Small intestine (tissue), 7 donors: ENCODE measurements around the gene GRAP2. TPM values are rescaled to one million over a fixed set of nuclear protein-coding genes. Genes with fewer than 3 reads are reported as not detected.

ENCODE experiments used
- DNase-seq, 2 donors: peaks; one replicate each; pipeline versions ENCODE4 v3.0.0 to v3.0.0-alpha.2; 2013
- FAIRE-seq: peaks from 2 replicates; lab custom pipeline; 2012; peaks lifted over from hg19 to GRCh38; lab: Jason Lieb, UNC
- H3K27ac ChIP-seq, 3 donors: one replicate each; pipeline ENCODE4 v1.5.1; 2013; ENCODE audit warnings: low read length in 2 of 3, mild to moderate bottlenecking in 2 of 3, control low read depth in 1 of 3, inconsistent platforms in 1 of 3, low read depth in 1 of 3, moderate library complexity in 1 of 3
- H3K27me3 ChIP-seq, 3 donors: one replicate each; pipeline ENCODE4 v1.6.1; 2013; ENCODE audit warnings: low read length in 3 of 3, inconsistent platforms in 1 of 3; ENCODE audit not compliant: control insufficient read depth in 3 of 3, insufficient read depth in 3 of 3
- H3K36me3 ChIP-seq, 3 donors: one replicate each; pipeline ENCODE4 v1.6.1; 2013; ENCODE audit warnings: low read length in 3 of 3, inconsistent platforms in 1 of 3, low read depth in 1 of 3, mild to moderate bottlenecking in 1 of 3, moderate library complexity in 1 of 3; ENCODE audit not compliant: control insufficient read depth in 3 of 3, insufficient read depth in 2 of 3
- H3K4me1 ChIP-seq, 3 donors: one replicate each; pipeline ENCODE4 v1.6.1; 2013; ENCODE audit warnings: low read length in 2 of 3, inconsistent platforms in 1 of 3, low read depth in 1 of 3, mild to moderate bottlenecking in 1 of 3, moderate library complexity in 1 of 3; ENCODE audit not compliant: control insufficient read depth in 3 of 3, insufficient read depth in 2 of 3
- H3K4me3 ChIP-seq, 3 donors: one replicate each; pipeline ENCODE4 v1.5.1; 2013; ENCODE audit warnings: low read length in 3 of 3, control low read depth in 1 of 3, inconsistent platforms in 1 of 3, low read depth in 1 of 3, mild to moderate bottlenecking in 1 of 3, moderate library complexity in 1 of 3
- H3K9me3 ChIP-seq, 2 donors: one replicate each; pipeline ENCODE4 v1.6.1; 2013; ENCODE audit warnings: low read depth in 1 of 2, low read length in 1 of 2; ENCODE audit not compliant: control insufficient read depth in 2 of 2, insufficient read depth in 1 of 2
- WGBS, 3 donors: extraction: QIAGEN DNeasy Blood & Tissue Kit; methylation state at CpG; one replicate each; pipeline ENCODE4 v1.1.7; 2013; 5-methylcytosine and 5-hydroxymethylcytosine counted together
- polyA plus RNA-seq, 4 donors: library from polyadenylated mRNA; stranded (reverse) in 3 of 4; unstranded in 1 of 4; fragments of 200-250 nt in 3 of 4; fragments of 120-200 nt in 1 of 4; gene quantifications; one replicate each; pipeline versions ENCODE4 v1.2.1 to v1.2.3, GENCODE V29; 2013
- donor health status: healthy with polysubstance abuse.
- donor health status: control.
- donor health status: control.
- donor health status: Bipolar disorder and iron deficiency.
- donor health status: healthy.

GRAP2 gene
- polyA plus RNA-seq, 4 donors = 2.0 to 3.4 (median 2.6) TPM

- DNase-seq (no peak), FAIRE-seq (no peak)
- Histone ChIP-seq H3K27ac (peak overlapping the region in 2 of 3 donors; percentile 22 to 52), H3K36me3 (no peaks in the 10 kb centered on the region), H3K4me1 (no peaks in the 10 kb centered on the region), H3K4me3 (no peak overlapping the region), H3K9me3 (no peaks in the 10 kb centered on the region), H3K27me3 (peaks cover 0 to 2% (median 0%) of the 10 kb centered on the region in 3 donors)
- WGBS, 3 donors = 70 to 86% (median 85%) methylated on average over 5 of the region's 5 CpGs
Measured at GRCh38 chr22:39913321-39913720, 12.4 kb downstream of the GRAP2 start.

GRCh38 chr22:39913886-39914285 lies 13.0 kb downstream of the GRAP2 start:
- no peak for DNase-seq
- no peak for FAIRE-seq
- no peaks in the 10 kb centered on the region for H3K9me3 ChIP-seq
- H3K4me1 ChIP-seq = no peaks in the 10 kb centered on the region
- no peak overlapping the region for H3K4me3 ChIP-seq
- H3K36me3 ChIP-seq = no peaks in the 10 kb centered on the region
- peaks cover 0 to 2% (median 0%) of the 10 kb centered on the region in 3 donors for H3K27me3 ChIP-seq
- WGBS, 3 donors = 36 to 56% (median 52%) methylated on average over 2 of the region's 2 CpGs
- no peak overlapping the region for H3K27ac ChIP-seq

- FAIRE-seq = no peak
- peak overlapping the region in 1 of 3 donors; percentile 48 for H3K27ac ChIP-seq
- peaks cover 0 to 2% (median 0%) of the 10 kb centered on the region in 3 donors for H3K27me3 ChIP-seq
Measured at GRCh38 chr22:39914584-39914983, 13.7 kb downstream of the GRAP2 start.

GRCh38 chr22:39915295-39915726 lies 14.4 kb downstream of the GRAP2 start:
- WGBS, 3 donors = 31 to 53% (median 47%) methylated on average over 4 of the region's 4 CpGs
- peak overlapping the region in 2 of 3 donors; percentile 60 to 70 for H3K27ac ChIP-seq
- no peaks in the 10 kb centered on the region for H3K36me3 ChIP-seq
- no peak for FAIRE-seq
- H3K9me3 ChIP-seq = no peaks in the 10 kb centered on the region
- H3K4me1 ChIP-seq = no peaks in the 10 kb centered on the region
- no peak overlapping the region for H3K4me3 ChIP-seq
- H3K27me3 ChIP-seq = peaks cover 0 to 2% (median 0%) of the 10 kb centered on the region in 3 donors
- DNase-seq = no peak

More at GRCh38 chr22:39914584-39914983, 13.7 kb downstream of the GRAP2 start:
- WGBS, 3 donors = 70 to 86% (median 84%) methylated on average over 9 of the region's 9 CpGs
- H3K9me3 ChIP-seq = no peaks in the 10 kb centered on the region
- no peaks in the 10 kb centered on the region for H3K4me1 ChIP-seq
- no peaks in the 10 kb centered on the region for H3K36me3 ChIP-seq
- no peak overlapping the region for H3K4me3 ChIP-seq
- no peak for DNase-seq

- no peaks in the 10 kb centered on the region for H3K36me3 ChIP-seq
- WGBS, 3 donors = 71 to 80% (median 77%) methylated on average over 3 of the region's 3 CpGs
- H3K27ac ChIP-seq = no peak overlapping the region
- FAIRE-seq = no peak
- no peaks in the 10 kb centered on the region for H3K4me1 ChIP-seq
- H3K9me3 ChIP-seq = no peaks in the 10 kb centered on the region
- peaks cover 0 to 2% (median 0%) of the 10 kb centered on the region in 3 donors for H3K27me3 ChIP-seq
- no peak for DNase-seq
- H3K4me3 ChIP-seq = no peak overlapping the region
Measured at GRCh38 chr22:39916496-39916895, 15.6 kb downstream of the GRAP2 start.

GRCh38 chr22:39917197-39917643 lies 16.3 kb downstream of the GRAP2 start:
- H3K9me3 ChIP-seq = no peaks in the 10 kb centered on the region
- peak overlapping the region in 1 of 3 donors; percentile 15 for H3K4me3 ChIP-seq
- WGBS, 3 donors = 56 to 60% (median 56%) methylated on average over 5 of the region's 5 CpGs
- H3K4me1 ChIP-seq = no peaks in the 10 kb centered on the region
- H3K36me3 ChIP-seq = no peaks in the 10 kb centered on the region
- DNase-seq (no peak), FAIRE-seq (no peak)
- peaks cover 0 to 2% (median 0%) of the 10 kb centered on the region in 3 donors for H3K27me3 ChIP-seq
- H3K27ac ChIP-seq = peak overlapping the region in 2 of 3 donors; percentile 39 to 66

GRCh38 chr22:39917776-39918495 lies 17.1 kb downstream of the GRAP2 start:
- Histone ChIP-seq H3K27me3 (peaks cover 0 to 2% (median 0%) of the 10 kb centered on the region in 3 donors), H3K36me3 (no peaks in the 10 kb centered on the region), H3K4me1 (no peaks in the 10 kb centered on the region), H3K4me3 (peak overlapping the region in 1 of 3 donors; percentile 9), H3K27ac (peak overlapping the region in 2 of 3 donors; percentile 39 to 66), H3K9me3 (no peaks in the 10 kb centered on the region)
- FAIRE-seq = no peak
- DNase-seq = no peak
- 43% methylated on average over 12 of the region's 12 CpGs for WGBS, 3 donors

GRCh38 chr22:39920134-39920743 lies 19.4 kb downstream of the GRAP2 start:
- Histone ChIP-seq H3K27ac (peak overlapping the region in 2 of 3 donors; percentile 27 to 47), H3K27me3 (no peaks in the 10 kb centered on the region), H3K4me3 (no peak overlapping the region), H3K36me3 (no peaks in the 10 kb centered on the region), H3K4me1 (peaks cover 0 to 2% (median 0%) of the 10 kb centered on the region in 3 donors), H3K9me3 (no peaks in the 10 kb centered on the region)
- DNase-seq (no peak), FAIRE-seq (no peak)
- WGBS, 3 donors = 65 to 72% (median 70%) methylated on average over 8 of the region's 8 CpGs
